ENCODE data around the gene PALB2. TPM values are rescaled to one million over a fixed set of nuclear protein-coding genes. Genes with fewer than 3 reads are reported as not detected.

PALB2 gene
- total and polyA plus RNA-seq, 2 of the 8 experiments (the other 6 are each of a cell fraction or from before 2014, with no cell fraction given) = 12.5 to 33.1 TPM

- TF ChIP-seq HDAC2 (IDR thresholded peaks at IDR 0.05; ENCODE audit: borderline replicate concordance in 1 of 2, low read depth in 2 of 2, low read length in 2 of 2) (peak in 1 of 2 experiments; percentile 57; a peak in 1 of 4 replicates), SRF (IDR thresholded peaks at IDR 0.05; ENCODE audit: low read depth, low read length) (no peak), MAFK (IDR thresholded peaks at IDR 0.05; ENCODE audit: low read depth, low read length) (no peak), ATF3 (IDR thresholded peaks at IDR 0.05; ENCODE audit: insufficient read depth, low read depth, low read length) (peak; percentile 46; the same call in 1 of the 2 replicates), NANOG (IDR thresholded peaks at IDR 0.05; ENCODE audit: insufficient read depth, low read depth, low read length, poor library complexity, severe bottlenecking) (no peak), SP4 (IDR thresholded peaks at IDR 0.05; ENCODE audit: low read length) (no peak), USF2 (IDR thresholded peaks at IDR 0.05; ENCODE audit: low read length) (no peak), TAF1 (IDR thresholded peaks at IDR 0.05; ENCODE audit: low read depth, low read length) (peak; percentile 90), BACH1 (IDR thresholded peaks at IDR 0.05; ENCODE audit: low read length) (no peak), CHD2 (IDR thresholded peaks at IDR 0.05; ENCODE audit: low read length) (no peak), ASH2L (IDR thresholded peaks at IDR 0.05; ENCODE audit: low read length) (peak; percentile 60), RNF2 (IDR thresholded peaks at IDR 0.05; ENCODE audit: borderline replicate concordance, low read depth, low read length, missing control alignments, poor library complexity, severe bottlenecking) (no peak), BCL11A (IDR thresholded peaks at IDR 0.05; ENCODE audit: low read depth in 2 of 2, low read length in 2 of 2) (no peak), TEAD4 (IDR thresholded peaks at IDR 0.05; ENCODE audit: low read depth, low read length) (no peak), ZNF274 (IDR thresholded peaks at IDR 0.05; ENCODE audit: borderline replicate concordance, extremely low read depth, low read length) (no peak), EZH2 (IDR thresholded peaks at IDR 0.05; ENCODE audit: low read depth, low read length, severe bottlenecking) (no peak), POLR2AphosphoS5 (IDR thresholded peaks at IDR 0.05; ENCODE audit: low read depth, low read length) (peak; percentile 63), SP2 (IDR thresholded peaks at IDR 0.05; ENCODE audit: low read length) (peak; percentile 36; the same call in 1 of the 2 replicates), NRF1 (IDR thresholded peaks at IDR 0.05; ENCODE audit: low read depth, low read length) (0 out of 2 replicates have a peak, but pooled peaks have one; percentile 8), TCF12 (IDR thresholded peaks at IDR 0.05; ENCODE audit: low read depth, low read length) (no peak)
Observed at GRCh38 chr16:23595951-23596720, 45.0 kb downstream of the PALB2 start, which contains the start of gene NDUFAB1 (continued).

Data from H1 (cell line).